GM03348 (cell line): ENCODE data around the gene PCDHB3.
"Not testable (repeated sequence)": the region's sequence is repeated elsewhere in the genome, so short reads cannot be mapped to it uniquely, and the experiment has no call there.

Source experiments
- DNase-seq: peaks from one replicate; pipeline ENCODE4 v3.0.0; 2012; ENCODE audit warnings: low spot score

PCDHB3 gene

DNA sequence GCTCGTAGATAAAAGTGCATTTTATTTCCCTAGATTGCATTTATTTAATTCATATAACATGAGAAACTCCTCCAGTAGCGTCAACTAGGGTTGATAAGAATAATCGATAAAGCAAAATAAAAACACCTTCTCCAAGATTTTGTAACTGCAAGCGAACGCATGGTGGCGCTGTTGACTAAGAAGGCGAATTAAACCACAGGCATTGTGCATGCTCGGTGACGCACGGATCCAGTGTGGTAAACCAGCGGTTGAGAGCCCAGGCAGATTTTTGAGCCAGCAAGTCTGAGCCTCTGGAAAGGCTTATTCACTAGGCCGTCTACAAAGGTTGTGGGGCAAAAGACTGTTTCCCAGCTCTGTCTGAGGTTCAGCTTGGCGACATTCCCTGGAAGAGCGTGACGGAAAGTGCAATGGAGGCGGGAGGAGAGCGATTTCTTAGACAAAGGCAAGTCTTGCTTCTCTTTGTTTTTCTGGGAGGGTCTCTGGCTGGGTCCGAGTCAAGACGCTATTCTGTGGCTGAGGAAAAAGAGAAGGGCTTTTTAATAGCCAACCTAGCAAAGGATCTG is at the start of gene PCDHB3:
Gene PCDHB3 (plus strand): TSS at position 231 of the 563 bp plus-strand sequence. CDS start 177 bp downstream, at position 408.
- peak; percentile 54 for DNase-seq

- DNase-seq = no peak
Measured at GRCh38 chr5:141050622-141051520, 49.4 kb upstream of the PCDHB3 start, which contains the start of gene PCDHB1. PCDHB1 (plus strand) TSS chr5:141051374; CDS start chr5:141051471, 97 bp downstream.

GRCh38 chr5:141051521-141051866 is 48.8 kb upstream of the PCDHB3 start:
- DNase-seq = no peak

DNA sequence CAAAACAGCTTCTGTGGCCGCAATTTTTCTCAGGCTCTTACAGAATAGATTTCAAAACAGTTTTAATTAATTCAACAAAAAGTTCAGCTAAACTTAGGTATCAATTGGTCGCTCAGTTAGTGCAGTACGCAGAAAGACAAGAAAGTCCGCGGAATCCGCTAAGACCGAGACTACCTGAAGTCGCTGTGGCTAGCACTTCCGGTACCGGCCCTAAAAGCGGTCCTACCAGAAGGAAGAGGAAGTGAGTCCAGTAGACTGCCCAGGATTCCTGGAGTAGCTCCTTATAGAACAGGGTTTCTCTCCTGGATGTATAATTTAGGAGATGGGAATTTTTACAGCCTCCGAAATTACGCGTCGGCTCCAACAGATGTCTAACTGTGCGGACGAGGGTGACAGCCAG is 22.4 kb upstream of the PCDHB3 start:
- DNase-seq = no peak

GRCh38 chr5:141082228-141082627 is 18.0 kb upstream of the PCDHB3 start:
- no peak for DNase-seq

DNA sequence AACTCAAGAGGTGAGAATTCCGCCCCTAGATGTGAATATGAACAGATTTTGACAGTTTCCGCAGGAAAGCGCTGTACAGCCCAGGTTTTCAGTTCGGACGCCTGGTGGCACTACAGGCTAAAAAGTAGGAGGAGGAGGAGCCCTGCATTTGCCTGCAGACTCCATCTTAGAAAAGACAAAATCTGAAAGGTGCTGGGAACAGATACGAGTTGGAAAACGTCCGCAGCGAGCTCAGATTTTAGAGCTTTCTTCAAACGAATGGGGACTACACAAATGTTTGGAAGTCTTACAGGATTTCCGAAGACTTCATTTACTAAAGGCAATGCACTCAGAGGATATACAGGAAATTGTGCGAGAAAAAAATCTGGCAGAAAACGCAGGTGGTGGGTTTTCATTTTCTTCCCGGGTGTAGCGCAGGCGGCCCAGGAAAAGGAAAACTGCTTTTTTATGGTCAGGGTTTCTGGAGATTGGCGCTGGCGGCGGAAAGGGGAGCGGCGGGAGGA is 15.7 kb upstream of the PCDHB3 start:
- DNase-seq = peak; percentile 83

GRCh38 chr5:141094481-141095262 is 5.6 kb upstream of the PCDHB3 start, which contains the start of gene PCDHB2:
PCDHB2 (plus strand) TSS chr5:141094615; CDS start chr5:141094791, 176 bp downstream.
- DNase-seq = peak; percentile 75

- peak; percentile 17 for DNase-seq
Measured at GRCh38 chr5:141095263-141095641, 5.0 kb upstream of the PCDHB3 start.

DNA sequence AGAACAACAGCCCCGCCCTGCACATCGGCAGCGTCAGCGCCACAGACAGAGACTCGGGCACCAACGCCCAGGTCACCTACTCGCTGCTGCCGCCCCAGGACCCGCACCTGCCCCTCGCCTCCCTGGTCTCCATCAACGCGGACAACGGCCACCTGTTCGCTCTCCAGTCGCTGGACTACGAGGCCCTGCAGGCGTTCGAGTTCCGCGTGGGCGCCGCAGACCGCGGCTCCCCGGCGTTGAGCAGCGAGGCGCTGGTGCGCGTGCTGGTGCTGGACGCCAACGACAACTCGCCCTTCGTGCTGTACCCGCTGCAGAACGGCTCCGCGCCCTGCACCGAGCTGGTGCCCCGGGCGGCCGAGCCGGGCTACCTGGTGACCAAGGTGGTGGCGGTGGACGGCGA is 4.1 kb upstream of the PCDHB3 start:
- not testable (repeated sequence) for DNase-seq

DNA sequence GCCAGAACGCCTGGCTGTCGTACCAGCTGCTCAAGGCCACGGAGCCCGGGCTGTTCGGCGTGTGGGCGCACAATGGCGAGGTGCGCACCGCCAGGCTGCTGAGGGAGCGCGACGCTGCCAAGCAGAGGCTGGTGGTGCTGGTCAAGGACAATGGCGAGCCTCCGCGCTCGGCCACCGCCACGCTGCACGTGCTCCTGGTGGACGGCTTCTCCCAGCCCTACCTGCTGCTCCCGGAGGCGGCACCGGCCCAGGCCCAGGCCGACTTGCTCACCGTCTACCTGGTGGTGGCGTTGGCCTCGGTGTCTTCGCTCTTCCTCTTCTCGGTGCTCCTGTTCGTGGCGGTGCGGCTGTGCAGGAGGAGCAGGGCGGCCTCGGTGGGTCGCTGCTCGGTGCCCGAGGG is 3.7 kb upstream of the PCDHB3 start:
- not testable (repeated sequence) for DNase-seq

DNA sequence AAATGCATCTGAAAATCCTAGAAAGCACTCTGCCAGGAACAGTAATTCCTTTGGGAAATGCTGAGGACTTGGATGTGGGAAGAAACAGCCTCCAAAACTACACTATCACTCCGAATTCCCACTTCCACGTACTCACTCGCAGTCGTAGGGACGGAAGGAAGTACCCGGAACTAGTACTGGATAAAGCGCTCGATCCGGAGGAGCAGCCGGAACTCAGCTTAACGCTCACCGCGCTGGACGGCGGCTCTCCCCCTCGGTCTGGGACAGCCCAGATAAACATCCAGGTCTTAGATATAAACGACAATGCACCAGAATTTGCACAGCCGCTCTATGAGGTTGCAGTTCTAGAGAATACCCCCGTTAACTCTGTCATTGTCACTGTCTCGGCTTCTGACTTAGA is 786 bp downstream of the PCDHB3 start:
- DNase-seq = no peak

DNA sequence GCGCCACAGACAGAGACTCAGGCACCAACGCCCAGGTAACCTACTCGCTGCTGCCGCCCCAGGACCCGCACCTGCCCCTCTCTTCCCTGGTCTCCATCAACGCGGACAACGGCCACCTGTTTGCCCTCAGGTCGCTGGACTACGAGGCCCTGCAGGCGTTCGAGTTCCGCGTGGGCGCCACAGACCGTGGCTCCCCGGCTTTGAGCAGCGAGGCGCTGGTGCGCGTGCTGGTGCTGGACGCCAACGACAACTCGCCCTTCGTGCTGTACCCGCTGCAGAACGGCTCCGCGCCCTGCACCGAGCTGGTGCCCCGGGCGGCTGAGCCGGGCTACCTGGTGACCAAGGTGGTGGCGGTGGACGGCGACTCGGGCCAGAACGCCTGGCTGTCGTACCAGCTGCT is 1.8 kb downstream of the PCDHB3 start:
- not testable (repeated sequence) for DNase-seq

DNA sequence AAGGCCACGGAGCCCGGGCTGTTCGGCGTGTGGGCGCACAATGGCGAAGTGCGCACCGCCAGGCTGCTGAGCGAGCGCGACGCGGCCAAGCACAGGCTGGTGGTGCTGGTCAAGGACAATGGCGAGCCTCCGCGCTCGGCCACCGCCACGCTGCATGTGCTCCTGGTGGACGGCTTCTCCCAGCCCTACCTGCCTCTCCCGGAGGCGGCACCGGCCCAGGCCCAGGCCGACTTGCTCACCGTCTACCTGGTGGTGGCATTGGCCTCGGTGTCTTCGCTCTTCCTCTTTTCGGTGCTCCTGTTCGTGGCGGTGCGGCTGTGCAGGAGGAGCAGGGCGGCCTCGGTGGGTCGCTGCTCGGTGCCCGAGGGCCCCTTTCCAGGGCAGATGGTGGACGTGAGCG is 2.2 kb downstream of the PCDHB3 start:
- not testable (repeated sequence) for DNase-seq

- DNase-seq = no peak
Measured at GRCh38 chr5:141105350-141105749, 5.1 kb downstream of the PCDHB3 start.

DNA sequence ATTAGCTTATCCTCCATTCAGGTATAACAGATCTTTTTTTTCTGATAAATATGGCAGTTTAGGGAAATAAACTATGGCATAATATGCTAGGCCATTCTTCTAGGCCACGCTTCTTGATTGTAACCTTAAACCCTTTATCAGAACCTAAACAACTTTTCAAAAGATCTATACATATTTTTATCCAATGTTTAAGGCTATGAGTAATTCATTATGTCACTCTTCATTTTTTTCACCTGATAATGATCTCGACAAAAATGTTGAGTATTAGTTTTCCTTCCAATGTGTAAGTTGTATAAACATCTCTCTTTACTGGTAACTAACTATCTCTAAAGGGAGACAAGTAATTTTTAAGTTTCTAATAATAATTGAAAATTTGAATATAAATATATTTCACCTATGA is 19.0 kb downstream of the PCDHB3 start:
- DNase-seq = no peak

DNA sequence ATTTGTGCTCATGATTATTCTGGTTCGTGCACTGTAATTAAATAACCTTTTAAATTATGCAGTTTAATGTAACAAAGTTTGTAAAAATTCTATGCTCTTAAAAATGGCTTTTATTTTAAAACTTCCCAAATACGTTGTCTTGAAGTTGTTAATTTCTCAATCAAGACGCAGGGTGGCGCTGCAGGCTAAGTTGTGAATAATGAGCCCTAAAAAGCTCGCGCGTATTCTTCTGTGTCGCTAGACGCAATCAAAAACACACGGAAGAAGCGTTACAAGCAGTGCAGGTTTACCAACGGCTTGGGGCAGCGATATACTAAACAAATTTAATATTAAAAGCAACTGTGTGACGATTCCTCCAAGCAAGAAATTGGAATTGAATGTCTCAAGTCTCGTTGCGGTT is 21.3 kb downstream of the PCDHB3 start, which contains the start of gene PCDHB4:
Gene PCDHB4 (plus strand): TSS at position 256 of the 400 bp plus-strand sequence. CDS start 181 bp downstream, outside the sequence.
- no peak for DNase-seq

GRCh38 chr5:141121985-141122384 is 21.7 kb downstream of the PCDHB3 start:
- DNase-seq = no peak

- DNase-seq = not testable (repeated sequence)
Measured at GRCh38 chr5:141123396-141124135, 23.3 kb downstream of the PCDHB3 start.

GRCh38 chr5:141127305-141127704 is 27.0 kb downstream of the PCDHB3 start:
- no peak for DNase-seq

DNA sequence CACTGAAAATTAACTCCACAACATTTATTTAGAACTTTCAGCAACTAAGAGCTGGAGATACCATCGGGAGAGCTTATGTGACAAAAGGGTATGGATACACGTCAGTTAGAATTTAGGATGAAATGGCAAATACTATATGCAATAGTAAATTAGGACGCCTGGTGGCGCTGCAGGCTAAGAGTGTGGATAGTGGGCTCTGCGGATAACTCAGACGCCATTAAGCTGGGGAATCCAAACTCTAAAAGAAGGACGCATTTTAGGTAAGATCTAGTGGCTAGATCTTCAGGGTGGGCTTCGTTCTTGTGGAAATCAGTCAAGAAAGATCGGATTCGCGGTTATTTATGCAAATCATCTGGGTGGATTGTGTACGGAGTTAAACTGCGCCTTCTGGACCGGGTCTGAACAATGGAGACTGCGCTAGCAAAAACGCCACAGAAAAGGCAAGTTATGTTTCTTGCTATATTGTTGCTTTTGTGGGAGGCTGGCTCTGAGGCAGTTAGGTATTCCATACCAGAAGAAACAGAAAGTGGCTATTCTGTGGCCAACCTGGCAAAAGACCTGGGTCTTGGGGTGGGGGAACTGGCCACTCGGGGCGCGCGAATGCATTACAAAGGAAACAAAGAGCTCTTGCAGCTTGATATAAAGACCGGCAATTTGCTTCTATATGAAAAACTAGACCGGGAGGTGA is 34.9 kb downstream of the PCDHB3 start, which contains the start of gene PCDHB5:
Gene PCDHB5 (plus strand): TSS at position 177 of the 688 bp plus-strand sequence. CDS start 229 bp downstream, at position 406.
- DNase-seq = peak; percentile 73
